RWPE2 (cell line): Measurements from ENCODE around the gene MS4A4E.
"Not testable (repeated sequence)": the region's sequence is repeated elsewhere in the genome, so short reads cannot be mapped to it uniquely, and the experiment has no call there.

Experiments
- ATAC-seq: fragments of 200-7000 bp; cut with Tn5 transposase; 3 replicates; pipeline ENCODE4 v1.9.1; 2021; ENCODE audit warnings: low read depth
- DNase-seq: peaks from one replicate; pipeline ENCODE4 v3.0.0-alpha.2; 2020; ENCODE audit warnings: low spot score
- H3K27ac ChIP-seq: fragments of 450-650 bp; 2 replicates; pipeline ENCODE4 v1.5.1; 2017; ENCODE audit warnings: mild to moderate bottlenecking; ENCODE audit not compliant: poor library complexity, severe bottlenecking
- H3K27me3 ChIP-seq: fragments of 250-450 bp; sonication (Bioruptor Pico); 2 replicates; pipeline ENCODE4 v1.5.1; 2021; ENCODE audit warnings: mild to moderate bottlenecking, moderate library complexity; ENCODE audit not compliant: insufficient read depth, poor library complexity, severe bottlenecking
- H3K36me3 ChIP-seq: fragments of 250-450 bp; sonication (Bioruptor Pico); 2 replicates; pipeline ENCODE4 v1.5.1; 2020; ENCODE audit warnings: low read depth, mild to moderate bottlenecking, moderate library complexity
- H3K4me1 ChIP-seq: fragments of 250-450 bp; sonication (Bioruptor Pico); 2 replicates; pipeline ENCODE4 v1.5.1; 2021; ENCODE audit warnings: mild to moderate bottlenecking, moderate library complexity; ENCODE audit not compliant: insufficient read depth, poor library complexity, severe bottlenecking
- H3K4me3 ChIP-seq: fragments of 250-450 bp; sonication (Bioruptor Pico); 2 replicates; pipeline ENCODE4 v1.5.1; 2021; ENCODE audit warnings: mild to moderate bottlenecking, moderate library complexity; ENCODE audit not compliant: severe bottlenecking
- H3K9me3 ChIP-seq: fragments of 250-450 bp; sonication (Bioruptor Pico); 2 replicates; pipeline ENCODE4 v1.5.1; 2021; ENCODE audit warnings: mild to moderate bottlenecking, moderate library complexity; ENCODE audit not compliant: severe bottlenecking
- CTCF ChIP-seq: fragments of 450-650 bp; IDR thresholded peaks from one replicate; pipeline ENCODE4 v1.5.1; 2017; ENCODE audit warnings: mild to moderate bottlenecking, moderate library complexity; ENCODE audit not compliant: poor library complexity, severe bottlenecking

Gene MS4A4E

GRCh38 chr11:60197442-60197841, 45.5 kb downstream of the MS4A4E start:
- Histone ChIP-seq H3K36me3 (no peaks in the 10 kb centered on the region), H3K4me1 (no peaks in the 10 kb centered on the region), H3K27ac (no peak overlapping the region), H3K4me3 (no peak overlapping the region), H3K9me3 (no peaks in the 10 kb centered on the region), H3K27me3 (no peaks in the 10 kb centered on the region)
- DNase-seq (no peak), ATAC-seq (no peak)
- TF ChIP-seq CTCF, result no peak

- DNase-seq, result no peak
- H3K27ac ChIP-seq, result no peak overlapping the region
- TF ChIP-seq CTCF, result no peak
- no peak for ATAC-seq
- H3K4me1 ChIP-seq, result no peaks in the 10 kb centered on the region
- H3K36me3 ChIP-seq, result no peaks in the 10 kb centered on the region
- no peaks in the 10 kb centered on the region for H3K9me3 ChIP-seq
- no peaks in the 10 kb centered on the region for H3K27me3 ChIP-seq
- H3K4me3 ChIP-seq, result no peak overlapping the region
Measured at GRCh38 chr11:60195923-60196368, 47.0 kb downstream of the MS4A4E start.

- H3K4me1 ChIP-seq, result no peaks in the 10 kb centered on the region
- no peaks in the 10 kb centered on the region for H3K27me3 ChIP-seq
- no peak overlapping the region for H3K27ac ChIP-seq
- DNase-seq, result no peak
- TF ChIP-seq CTCF, result no peak
- H3K36me3 ChIP-seq, result no peaks in the 10 kb centered on the region
- H3K4me3 ChIP-seq, result no peak overlapping the region
- ATAC-seq, result no peak
- no peaks in the 10 kb centered on the region for H3K9me3 ChIP-seq
Measured at GRCh38 chr11:60194511-60194910, 48.4 kb downstream of the MS4A4E start.

- H3K36me3 ChIP-seq, result no peaks in the 10 kb centered on the region
- DNase-seq (no peak), ATAC-seq (peak; percentile 89)
- no peaks in the 10 kb centered on the region for H3K27me3 ChIP-seq
- H3K9me3 ChIP-seq, result no peaks in the 10 kb centered on the region
- TF ChIP-seq CTCF, result peak; percentile 74
- no peaks in the 10 kb centered on the region for H3K4me1 ChIP-seq
- H3K27ac ChIP-seq, result no peak overlapping the region
- H3K4me3 ChIP-seq, result no peak overlapping the region
Measured at GRCh38 chr11:60193687-60194433, 49.1 kb downstream of the MS4A4E start.

- not testable (repeated sequence) for H3K4me3 ChIP-seq, H3K36me3 ChIP-seq, ATAC-seq, H3K27ac ChIP-seq, H3K4me1 ChIP-seq, H3K27me3 ChIP-seq, H3K9me3 ChIP-seq, DNase-seq
Measured at GRCh38 chr11:60192564-60192963, 50.4 kb downstream of the MS4A4E start.

GRCh38 chr11:60188481-60188880, 54.5 kb downstream of the MS4A4E start:
- DNase-seq, H3K27me3 ChIP-seq, H3K27ac ChIP-seq, H3K9me3 ChIP-seq, H3K4me1 ChIP-seq, ATAC-seq, H3K36me3 ChIP-seq, H3K4me3 ChIP-seq: not testable (repeated sequence)

- not testable (repeated sequence) for H3K4me1 ChIP-seq, H3K27ac ChIP-seq, DNase-seq, H3K27me3 ChIP-seq, H3K4me3 ChIP-seq, H3K36me3 ChIP-seq, H3K9me3 ChIP-seq, ATAC-seq
Measured at GRCh38 chr11:60186128-60186527, 56.8 kb downstream of the MS4A4E start.

- not testable (repeated sequence) for ATAC-seq, H3K4me3 ChIP-seq, H3K9me3 ChIP-seq, H3K36me3 ChIP-seq, H3K4me1 ChIP-seq, H3K27me3 ChIP-seq, H3K27ac ChIP-seq, DNase-seq
Measured at GRCh38 chr11:60185512-60185827, 57.5 kb downstream of the MS4A4E start.
